Hepatocyte (in vitro differentiated cells): Measurements from ENCODE around the gene MRPS33. TPM values are rescaled to one million over a fixed set of nuclear protein-coding genes. Genes with fewer than 3 reads are reported as not detected.
"Not testable (repeated sequence)": the region's sequence is repeated elsewhere in the genome, so short reads cannot be mapped to it uniquely, and the experiment has no call there.

Source experiments
- DNase-seq: peaks from one replicate; pipeline ENCODE4 v3.0.0-alpha.2; 2016; ENCODE audit warnings: low spot score
- H2AFZ ChIP-seq: fragments of 200-600 bp; sonication (generic); 2 replicates; pipeline ENCODE4 v1.6.0; 2016; ENCODE audit warnings: antibody characterized with exemption, mild to moderate bottlenecking
- H3K27ac ChIP-seq: fragments of 200-600 bp; sonication (generic); 2 replicates; pipeline ENCODE4 v1.5.1; 2016; ENCODE audit warnings: mild to moderate bottlenecking
- H3K27me3 ChIP-seq: fragments of 200-600 bp; sonication (generic); 2 replicates; pipeline ENCODE4 v1.6.1; 2016
- H3K36me3 ChIP-seq: fragments of 200-600 bp; sonication (generic); replicated peaks from 2 replicates; pipeline ENCODE4 v1.5.1; 2016; ENCODE audit warnings: low read depth; ENCODE audit not compliant: insufficient read depth
- H3K4me1 ChIP-seq: fragments of 200-600 bp; sonication (generic); 2 replicates; pipeline ENCODE4 v1.5.1; 2016; ENCODE audit warnings: mild to moderate bottlenecking, moderate library complexity; ENCODE audit not compliant: insufficient read depth
- H3K4me2 ChIP-seq: fragments of 200-600 bp; sonication (generic); 2 replicates; pipeline ENCODE4 v1.6.0; 2016
- H3K4me3 ChIP-seq: fragments of 200-600 bp; sonication (generic); 2 replicates; pipeline ENCODE4 v1.5.1; 2016; ENCODE audit warnings: mild to moderate bottlenecking
- H3K79me2 ChIP-seq: fragments of 200-600 bp; sonication (generic); 2 replicates; pipeline ENCODE4 v1.6.0; 2017; ENCODE audit warnings: mild to moderate bottlenecking
- H3K9me2 ChIP-seq: fragments of 200-600 bp; sonication (generic); replicated peaks from 2 replicates; pipeline ENCODE4 v1.6.0; 2017; ENCODE audit warnings: mild to moderate bottlenecking; ENCODE audit not compliant: insufficient read depth
- H3K9me3 ChIP-seq: fragments of 200-600 bp; sonication (generic); 2 replicates; pipeline ENCODE4 v1.5.1; 2016; ENCODE audit warnings: low read depth, mild to moderate bottlenecking
- H4K20me1 ChIP-seq: fragments of 200-600 bp; sonication (generic); 2 replicates; pipeline ENCODE4 v1.6.0; 2016; ENCODE audit warnings: mild to moderate bottlenecking; ENCODE audit not compliant: insufficient read depth, poor library complexity, severe bottlenecking
- CTCF ChIP-seq: fragments of 200-600 bp; sonication (generic); IDR thresholded peaks from 2 replicates; pipeline ENCODE4 v1.5.1; 2016; ENCODE audit warnings: antibody characterized with exemption, mild to moderate bottlenecking; ENCODE audit not compliant: poor library complexity
- EZH2 ChIP-seq: fragments of 200-600 bp; sonication (generic); IDR thresholded peaks from 2 replicates; pipeline ENCODE4 v1.6.1; 2016; ENCODE audit warnings: antibody characterized with exemption, mild to moderate bottlenecking, borderline replicate concordance
- EZH2phosphoT487 ChIP-seq: fragments of 200-600 bp; sonication (generic); IDR thresholded peaks from one replicate; pipeline ENCODE4 v1.6.1; 2018; ENCODE audit warnings: antibody characterized with exemption, mild to moderate bottlenecking, low read depth, moderate library complexity; ENCODE audit not compliant: unreplicated experiment, severe bottlenecking
- WGBS: methylation state at CpG from one replicate; pipeline ENCODE4 v1.1.6; 2016; ENCODE audit warnings: low lambda C conversion rate; ENCODE audit errors: missing lambda C conversion rate; 5-methylcytosine and 5-hydroxymethylcytosine counted together
- polyA plus RNA-seq: library from polyadenylated mRNA; unstranded; fragments of >200 nt; fragmentation: Nextera tagmentation; extraction: Ambion mirVana; gene quantifications from 2 replicates; pipeline ENCODE4 v1.2.1, GENCODE V29; 2016
- total RNA-seq: library from RNA; depleted of rRNA; stranded (reverse); fragments of >200 nt; gene quantifications from 2 replicates; pipeline ENCODE4 v1.2.3, GENCODE V29; 2014

Gene MRPS33
- total and polyA plus RNA-seq, 2 experiments from 2014 or later, result 33.8 to 82.9 TPM

- no peak overlapping the region for H3K4me3 ChIP-seq
- H4K20me1 ChIP-seq, result no peaks in the 10 kb centered on the region
- no peak overlapping the region for H3K4me2 ChIP-seq
- no peak for DNase-seq
- WGBS, result 78% methylated on average over 4 of the region's 4 CpGs
- H3K27me3 ChIP-seq, result no peaks in the 10 kb centered on the region
- H3K4me1 ChIP-seq, result no peaks in the 10 kb centered on the region
- no peaks in the 10 kb centered on the region for H3K9me2 ChIP-seq
- no peak overlapping the region for H2AFZ ChIP-seq
- TF ChIP-seq EZH2 (no peak), CTCF (no peak), EZH2phosphoT487 (no peak)
- no peaks in the 10 kb centered on the region for H3K79me2 ChIP-seq
- H3K36me3 ChIP-seq, result no peaks in the 10 kb centered on the region
- no peak overlapping the region for H3K27ac ChIP-seq
- no peaks in the 10 kb centered on the region for H3K9me3 ChIP-seq
Measured at GRCh38 chr7:141043616-141044015, 28.9 kb upstream of the MRPS33 start.

- no peaks in the 10 kb centered on the region for H3K79me2 ChIP-seq
- H3K9me3 ChIP-seq, result no peaks in the 10 kb centered on the region
- H3K27ac ChIP-seq, result peak overlapping the region; percentile 28
- H3K27me3 ChIP-seq, result no peaks in the 10 kb centered on the region
- WGBS, result 84% methylated on average over 14 of the region's 14 CpGs
- H3K4me1 ChIP-seq, result no peaks in the 10 kb centered on the region
- peak; percentile 25 for DNase-seq
- no peak for TF ChIP-seq EZH2
- no peak for TF ChIP-seq EZH2phosphoT487
- TF ChIP-seq CTCF, result no peak
- no peaks in the 10 kb centered on the region for H3K9me2 ChIP-seq
- no peak overlapping the region for H3K4me2 ChIP-seq
- no peaks in the 10 kb centered on the region for H3K36me3 ChIP-seq
- H3K4me3 ChIP-seq, result no peak overlapping the region
- no peak overlapping the region for H2AFZ ChIP-seq
- H4K20me1 ChIP-seq, result no peaks in the 10 kb centered on the region
Measured at GRCh38 chr7:141042222-141043193, 27.8 kb upstream of the MRPS33 start.

GRCh38 chr7:141039376-141039775 is 24.6 kb upstream of the MRPS33 start:
- Histone ChIP-seq H3K9me2 (no peaks in the 10 kb centered on the region), H3K79me2 (no peaks in the 10 kb centered on the region), H3K27me3 (no peaks in the 10 kb centered on the region), H3K9me3 (no peaks in the 10 kb centered on the region), H3K4me3 (no peak overlapping the region), H3K4me1 (no peaks in the 10 kb centered on the region), H3K27ac (no peak overlapping the region), H3K4me2 (no peak overlapping the region), H4K20me1 (no peaks in the 10 kb centered on the region), H3K36me3 (no peaks in the 10 kb centered on the region), H2AFZ (no peak overlapping the region)
- TF ChIP-seq EZH2 (no peak), EZH2phosphoT487 (no peak)
- 75% methylated on average over 3 of the region's 3 CpGs for WGBS
- no peak for DNase-seq

- not testable (repeated sequence) for H3K27ac ChIP-seq, H3K79me2 ChIP-seq, H3K36me3 ChIP-seq, DNase-seq, H4K20me1 ChIP-seq, H2AFZ ChIP-seq, H3K9me2 ChIP-seq, H3K4me1 ChIP-seq, H3K9me3 ChIP-seq, H3K27me3 ChIP-seq, H3K4me2 ChIP-seq, H3K4me3 ChIP-seq
- 89% methylated on average over 3 of the region's 3 CpGs for WGBS
Measured at GRCh38 chr7:141038100-141038499, 23.3 kb upstream of the MRPS33 start.

- not testable (repeated sequence) for H3K27me3 ChIP-seq
Measured at GRCh38 chr7:141032539-141033323, 18.0 kb upstream of the MRPS33 start.

More at GRCh38 chr7:141032539-141033323, 18.0 kb upstream of the MRPS33 start:
- not testable (repeated sequence) for H3K4me3 ChIP-seq, H3K4me2 ChIP-seq, H4K20me1 ChIP-seq, DNase-seq, H3K79me2 ChIP-seq, H3K27ac ChIP-seq, H3K4me1 ChIP-seq, H3K9me2 ChIP-seq, H3K9me3 ChIP-seq, H2AFZ ChIP-seq, H3K36me3 ChIP-seq
- 77% methylated on average over 31 of the region's 33 CpGs for WGBS
